Endothelial cell of umbilical vein (primary cell): ENCODE measurements around the gene TIPRL.

ENCODE experiments used
- POLR2AphosphoS5 ChIP-seq: IDR thresholded peaks from 2 replicates; pipeline ENCODE4 v1.6.1; 2012; ENCODE audit warnings: low read depth, mild to moderate bottlenecking, control low read depth, low read length, moderate library complexity; ENCODE audit not compliant: insufficient read depth
- TF ChIP-seq, protein P1 (sequence below), 2 donors: IDR thresholded peaks; 1 replicate in 1 of 2; 2 replicates in 1 of 2; pipeline ENCODE4 v1.5.1; 2011; ENCODE audit warnings: low read length in 2 of 2, mild to moderate bottlenecking in 2 of 2, moderate library complexity in 2 of 2, control low read depth in 1 of 2, inconsistent platforms in 1 of 2, low read depth in 1 of 2; ENCODE audit not compliant: insufficient read depth in 1 of 2; ENCODE audit errors: extremely low read depth in 1 of 2

DNA sequence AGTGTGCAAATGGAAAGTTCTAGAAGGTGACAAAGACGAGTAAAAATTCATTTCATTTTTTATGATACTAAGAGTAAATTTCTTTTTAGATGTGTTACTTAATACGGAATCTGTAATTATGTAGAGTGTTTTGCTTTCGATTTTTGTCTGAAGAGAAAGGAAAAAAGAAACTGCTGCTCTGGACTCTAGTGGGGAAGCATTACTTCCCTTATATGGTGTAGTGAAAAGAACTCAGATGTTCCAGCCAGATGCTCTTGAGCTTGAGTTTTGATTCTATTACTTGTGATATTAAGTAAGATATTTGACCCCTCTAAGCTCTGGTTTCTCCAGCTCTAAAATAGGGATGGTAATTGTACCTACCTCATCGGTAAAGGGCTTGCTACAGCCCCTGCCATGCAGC, 29.8 kb upstream of the TIPRL start:
- TF ChIP-seq, protein P1, sequence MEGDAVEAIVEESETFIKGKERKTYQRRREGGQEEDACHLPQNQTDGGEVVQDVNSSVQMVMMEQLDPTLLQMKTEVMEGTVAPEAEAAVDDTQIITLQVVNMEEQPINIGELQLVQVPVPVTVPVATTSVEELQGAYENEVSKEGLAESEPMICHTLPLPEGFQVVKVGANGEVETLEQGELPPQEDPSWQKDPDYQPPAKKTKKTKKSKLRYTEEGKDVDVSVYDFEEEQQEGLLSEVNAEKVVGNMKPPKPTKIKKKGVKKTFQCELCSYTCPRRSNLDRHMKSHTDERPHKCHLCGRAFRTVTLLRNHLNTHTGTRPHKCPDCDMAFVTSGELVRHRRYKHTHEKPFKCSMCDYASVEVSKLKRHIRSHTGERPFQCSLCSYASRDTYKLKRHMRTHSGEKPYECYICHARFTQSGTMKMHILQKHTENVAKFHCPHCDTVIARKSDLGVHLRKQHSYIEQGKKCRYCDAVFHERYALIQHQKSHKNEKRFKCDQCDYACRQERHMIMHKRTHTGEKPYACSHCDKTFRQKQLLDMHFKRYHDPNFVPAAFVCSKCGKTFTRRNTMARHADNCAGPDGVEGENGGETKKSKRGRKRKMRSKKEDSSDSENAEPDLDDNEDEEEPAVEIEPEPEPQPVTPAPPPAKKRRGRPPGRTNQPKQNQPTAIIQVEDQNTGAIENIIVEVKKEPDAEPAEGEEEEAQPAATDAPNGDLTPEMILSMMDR (IDR thresholded peaks at IDR 0.05; ENCODE audit: extremely low read depth in 1 of 2, insufficient read depth in 1 of 2, low read depth in 1 of 2, low read length in 2 of 2) = no peak
- no peak for TF ChIP-seq POLR2AphosphoS5
